Measurements from ENCODE around the gene MLLT10. TPM values are rescaled to one million over a fixed set of nuclear protein-coding genes. Genes with fewer than 3 reads are reported as not detected.
A peak's percentile ranks its signal among the peaks of the same experiment; 100 is the strongest.

Gene MLLT10
- total RNA-seq, 4 donors from 2014 or later, result 46.3 to 109 (median 57.7) TPM

- Histone ChIP-seq H3K36me3 (no peaks in the 10 kb centered on the region), H3K4me1 (peaks cover 0 to 4% of the 10 kb centered on the region in 2 donors), H3K4me3 (replicated peaks in 1 of 3) (peak overlapping the region; percentile 5 to 80 (median 55)), H3K9me3 (no peaks in the 10 kb centered on the region), H3K27ac (peak overlapping the region; percentile 67 to 81 (median 79)), H3K27me3 (no peaks in the 10 kb centered on the region)
- intact Hi-C loops (cut with DNase I), result loop anchor here (10.0 kb wide), 1 partner anchor 210 kb away; no protein-coding TSS in a partner anchor
- WGBS, 2 donors, result 22 to 33% methylated on average over 34 to 39 of the region's 66 CpGs
- DNase-seq, result peak; percentile 60 to 64
- no peak for TF ChIP-seq CTCF (IDR thresholded peaks at IDR 0.05)
- peak in 1 of 2 donors; percentile 34 for TF ChIP-seq POLR2A (IDR thresholded peaks at IDR 0.05)
These were observed 39.6 kb upstream of the MLLT10 start for GRCh38 chr10:21494191-21495001.

GRCh38 chr10:21495002-21495751 lies 38.9 kb upstream of the MLLT10 start:
- Histone ChIP-seq H3K36me3 (no peaks in the 10 kb centered on the region), H3K27me3 (no peaks in the 10 kb centered on the region), H3K4me1 (peaks cover under 1 to 4% of the 10 kb centered on the region in 2 donors), H3K4me3 (replicated peaks in 1 of 3) (peak overlapping the region; percentile 55 to 80 (median 78)), H3K9me3 (no peaks in the 10 kb centered on the region), H3K27ac (peak overlapping the region; percentile 67 to 81 (median 79))
- TF ChIP-seq CTCF (IDR thresholded peaks at IDR 0.05) (no peak), POLR2A (IDR thresholded peaks at IDR 0.05) (no peak)
- intact Hi-C loops (cut with DNase I), result loop anchor here (10.0 kb wide), 1 partner anchor 210 kb away; no protein-coding TSS in a partner anchor
- peak in 1 of 2 donors; percentile 37 for DNase-seq
- 1% methylated on average over 35 to 39 of the region's 42 CpGs for WGBS, 2 donors

- peaks cover 4 to 7% of the 10 kb centered on the region in 2 donors for H3K4me1 ChIP-seq
- H3K9me3 ChIP-seq, result no peaks in the 10 kb centered on the region
- peak overlapping the region; percentile 55 to 80 (median 78) for H3K4me3 ChIP-seq (replicated peaks in 1 of 3)
- no peaks in the 10 kb centered on the region for H3K36me3 ChIP-seq
- intact Hi-C loops (cut with DNase I), result loop anchor here (10.0 kb wide), 1 partner anchor 211 kb away; no protein-coding TSS in a partner anchor
- TF ChIP-seq CTCF (IDR thresholded peaks at IDR 0.05), result peak; percentile 69 to 99 (median 97)
- peak in 1 of 2 donors; percentile 27 for TF ChIP-seq POLR2A (IDR thresholded peaks at IDR 0.05)
- no peaks in the 10 kb centered on the region for H3K27me3 ChIP-seq
- DNase-seq, result peak; percentile 86 to 88
- WGBS, 2 donors, result 0 to 1% methylated on average over 12 to 15 of the region's 58 CpGs
- H3K27ac ChIP-seq, result peak overlapping the region; percentile 52 to 81 (median 79)
These were observed 38.2 kb upstream of the MLLT10 start for GRCh38 chr10:21495752-21496342.

GRCh38 chr10:21496343-21497176 lies 37.5 kb upstream of the MLLT10 start:
- intact Hi-C loops (cut with DNase I), result loop anchor here (10.0 kb wide), 1 partner anchor 212 kb away; no protein-coding TSS in a partner anchor
- peak; percentile 58 to 62 for DNase-seq
- WGBS, 2 donors, result 0% methylated on average over 16 to 24 of the region's 72 CpGs
- H3K4me3 ChIP-seq (replicated peaks in 1 of 3), result peak overlapping the region; percentile 55 to 80 (median 78)
- TF ChIP-seq POLR2A (IDR thresholded peaks at IDR 0.05), result no peak
- TF ChIP-seq CTCF (IDR thresholded peaks at IDR 0.05), result peak in 1 of 6 experiments; percentile 26
- peak overlapping the region; percentile 52 to 79 (median 54) for H3K27ac ChIP-seq
- H3K36me3 ChIP-seq, result no peaks in the 10 kb centered on the region
- H3K27me3 ChIP-seq, result no peaks in the 10 kb centered on the region
- no peaks in the 10 kb centered on the region for H3K9me3 ChIP-seq
- peaks cover 4 to 14% of the 10 kb centered on the region in 2 donors for H3K4me1 ChIP-seq

Data from thyroid gland (tissue), 4 donors.